HG03378 (cell line): ENCODE measurements around the gene IMPA2.
"Not testable (repeated sequence)": the region's sequence is repeated elsewhere in the genome, so short reads cannot be mapped to it uniquely, and the experiment has no call there.

Source experiments
- ATAC-seq: cut with Tn5 transposase; IDR thresholded peaks from one replicate; pipeline ENCODE4 v1.9.1; 2021; ENCODE audit warnings: mild to moderate bottlenecking, moderate library complexity; ENCODE audit not compliant: unreplicated experiment

The IMPA2 gene

GRCh38 chr18:12067671-12068070 is 86.4 kb downstream of the IMPA2 start:
- ATAC-seq, result no peak

- ATAC-seq, result not testable (repeated sequence)
Observed at GRCh38 chr18:12068316-12068949, 87.1 kb downstream of the IMPA2 start.

DNA sequence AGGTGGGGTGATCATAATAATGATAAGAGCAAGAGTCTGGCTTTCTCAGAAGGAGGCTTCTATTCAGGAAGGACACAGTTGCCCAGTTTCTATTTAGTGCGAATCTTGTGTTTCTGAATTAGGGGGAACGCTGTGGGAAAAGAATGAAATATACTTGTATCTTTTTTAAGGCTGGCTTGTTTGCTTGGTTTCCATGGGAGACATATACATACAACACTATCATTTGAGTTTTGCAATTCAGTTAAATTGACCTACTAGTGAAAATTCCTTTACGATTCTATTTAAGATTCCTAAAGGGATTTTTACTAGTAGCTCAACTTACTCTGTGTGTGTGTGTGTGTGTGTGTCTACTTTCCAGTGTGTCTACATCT is 87.6 kb downstream of the IMPA2 start:
- ATAC-seq, result no peak

DNA sequence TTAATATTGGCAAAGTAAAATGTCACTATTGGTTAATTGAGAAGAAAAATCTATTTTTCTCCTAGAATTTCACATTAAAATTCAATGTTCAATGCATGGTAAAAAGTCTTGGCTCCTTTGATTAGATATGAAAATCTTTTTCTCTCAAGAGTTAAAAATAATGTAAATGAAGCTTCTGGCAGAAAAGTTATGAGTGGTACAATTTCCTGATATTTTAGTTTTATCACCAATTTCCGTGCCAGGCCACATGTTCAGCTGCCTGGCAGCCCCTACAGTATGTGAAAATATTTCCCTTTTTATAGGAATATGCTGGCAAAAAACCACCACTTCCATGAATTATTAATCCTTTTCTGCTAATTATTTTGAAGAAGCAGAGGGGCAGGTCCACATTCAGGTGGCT is 89.8 kb downstream of the IMPA2 start:
- ATAC-seq, result not testable (repeated sequence)

GRCh38 chr18:12072996-12073395 is 91.7 kb downstream of the IMPA2 start:
- ATAC-seq, result no peak

GRCh38 chr18:12074736-12075135 is 93.4 kb downstream of the IMPA2 start:
- no peak for ATAC-seq

- ATAC-seq, result no peak
Observed at GRCh38 chr18:12076424-12077140, 95.3 kb downstream of the IMPA2 start.

DNA sequence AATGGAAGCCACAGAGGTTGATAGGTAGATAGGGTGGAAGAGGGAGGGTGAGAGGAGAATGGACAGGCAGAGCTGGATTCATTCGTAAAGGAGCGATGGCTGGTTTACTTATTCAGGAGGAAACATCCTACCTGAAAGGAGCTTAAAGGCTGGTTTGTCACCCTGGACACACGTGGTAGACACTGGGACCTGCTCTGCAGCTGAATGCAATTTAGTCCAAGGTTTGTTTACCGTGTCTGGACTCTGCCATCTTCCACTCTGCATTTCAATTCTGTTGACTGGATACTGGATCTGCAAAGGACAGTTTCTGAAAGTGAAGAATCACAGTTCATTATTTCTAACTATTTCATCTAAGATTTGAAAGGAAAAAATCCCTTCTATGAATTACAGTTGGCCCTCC is 96.7 kb downstream of the IMPA2 start:
- not testable (repeated sequence) for ATAC-seq

- no peak for ATAC-seq
Observed at GRCh38 chr18:12079491-12080237, 98.4 kb downstream of the IMPA2 start.
